ENCODE measurements around the gene ZMPSTE24.

ZMPSTE24 gene

DNA sequence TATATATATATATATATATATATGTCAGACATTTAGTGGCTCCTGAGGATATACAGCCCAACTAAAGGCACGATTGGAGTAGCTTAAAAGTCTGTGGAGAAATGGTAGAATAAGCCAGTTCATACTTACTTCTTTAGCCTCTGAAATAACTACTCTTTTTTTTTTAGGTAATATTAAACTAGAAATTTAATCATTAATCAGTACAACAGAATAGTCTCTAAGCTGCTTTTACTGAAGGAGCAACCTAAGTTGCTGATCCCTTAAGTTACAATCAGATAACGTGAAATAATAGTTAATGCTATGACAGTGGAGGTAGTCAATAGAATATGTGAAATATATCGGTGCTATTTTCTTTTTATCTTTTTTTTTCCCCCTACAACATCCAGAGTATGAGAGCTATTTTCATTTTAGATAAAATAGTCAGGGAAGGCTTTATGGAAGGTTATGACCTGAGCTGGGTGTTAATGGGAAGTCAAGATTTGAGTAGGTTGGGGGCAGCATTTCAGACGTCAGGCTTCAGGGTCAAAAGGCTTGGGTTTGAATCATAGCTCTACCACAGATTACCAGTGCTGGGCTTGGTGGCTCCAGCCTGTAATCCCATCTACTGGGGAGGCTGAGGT, 15.6 kb downstream of the ZMPSTE24 start:
- Histone ChIP-seq H3K4me3 (ENCODE audit: low read depth in 1 of 2, low read length in 2 of 2) (no peak overlapping the region), H3K9me3 (ENCODE audit: control insufficient read depth in 1 of 2, low read length in 2 of 2) (no peaks in the 10 kb centered on the region), H3K9ac (ENCODE audit: low read depth in 1 of 2, low read length in 2 of 2) (no peak overlapping the region), H3K27me3 (ENCODE audit: control insufficient read depth in 1 of 2, insufficient read depth in 2 of 2, low read length in 2 of 2) (no peaks in the 10 kb centered on the region), H3K4me1 (ENCODE audit: control insufficient read depth in 1 of 2, insufficient read depth in 2 of 2, low read length in 2 of 2) (peaks cover 0 to 8% of the 10 kb centered on the region in 2 donors), H3K36me3 (ENCODE audit: control insufficient read depth in 1 of 2, insufficient read depth in 2 of 2, low read length in 2 of 2) (peaks cover 9 to 56% of the 10 kb centered on the region in 2 donors), H3K27ac (ENCODE audit: low read depth, low read length) (no peak overlapping the region)

DNA sequence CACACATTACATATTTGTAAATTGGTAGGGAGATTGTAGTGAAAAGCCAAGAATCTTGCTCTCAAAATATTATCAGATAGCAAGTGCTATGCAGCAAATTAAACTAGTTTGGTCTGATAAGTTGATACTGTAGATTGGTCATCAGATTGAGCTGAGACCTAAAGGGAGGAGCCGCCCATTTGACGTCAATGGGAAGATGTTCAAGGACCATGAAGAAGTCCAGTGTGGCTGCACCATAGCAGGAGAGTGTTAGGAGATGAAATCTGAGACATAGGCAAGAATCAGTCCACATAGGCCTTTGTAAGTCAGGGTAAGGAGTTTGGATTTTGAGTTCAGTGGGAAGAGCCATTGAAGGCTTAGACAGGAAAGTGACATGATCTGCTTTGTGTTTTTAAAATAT, 16.3 kb downstream of the ZMPSTE24 start:
- Histone ChIP-seq H3K9me3 (ENCODE audit: control insufficient read depth in 1 of 2, low read length in 2 of 2) (no peaks in the 10 kb centered on the region), H3K4me3 (ENCODE audit: low read depth in 1 of 2, low read length in 2 of 2) (no peak overlapping the region), H3K27ac (ENCODE audit: low read depth, low read length) (no peak overlapping the region), H3K9ac (ENCODE audit: low read depth in 1 of 2, low read length in 2 of 2) (no peak overlapping the region), H3K27me3 (ENCODE audit: control insufficient read depth in 1 of 2, insufficient read depth in 2 of 2, low read length in 2 of 2) (no peaks in the 10 kb centered on the region), H3K36me3 (ENCODE audit: control insufficient read depth in 1 of 2, insufficient read depth in 2 of 2, low read length in 2 of 2) (peaks cover 5 to 53% of the 10 kb centered on the region in 2 donors), H3K4me1 (ENCODE audit: control insufficient read depth in 1 of 2, insufficient read depth in 2 of 2, low read length in 2 of 2) (peaks cover 0 to 8% of the 10 kb centered on the region in 2 donors)

GRCh38 chr1:40276122-40276521, 18.1 kb downstream of the ZMPSTE24 start:
- H3K27ac ChIP-seq (ENCODE audit: low read depth, low read length) = no peak overlapping the region
- no peak overlapping the region for H3K4me3 ChIP-seq (ENCODE audit: low read depth in 1 of 2, low read length in 2 of 2)
- peaks cover 5 to 42% of the 10 kb centered on the region in 2 donors for H3K36me3 ChIP-seq (ENCODE audit: control insufficient read depth in 1 of 2, insufficient read depth in 2 of 2, low read length in 2 of 2)
- H3K9me3 ChIP-seq (ENCODE audit: control insufficient read depth in 1 of 2, low read length in 2 of 2) = no peaks in the 10 kb centered on the region
- no peaks in the 10 kb centered on the region for H3K27me3 ChIP-seq (ENCODE audit: control insufficient read depth in 1 of 2, insufficient read depth in 2 of 2, low read length in 2 of 2)
- H3K4me1 ChIP-seq (ENCODE audit: control insufficient read depth in 1 of 2, insufficient read depth in 2 of 2, low read length in 2 of 2) = peaks cover 0 to 8% of the 10 kb centered on the region in 2 donors
- H3K9ac ChIP-seq (ENCODE audit: low read depth in 1 of 2, low read length in 2 of 2) = no peak overlapping the region

DNA sequence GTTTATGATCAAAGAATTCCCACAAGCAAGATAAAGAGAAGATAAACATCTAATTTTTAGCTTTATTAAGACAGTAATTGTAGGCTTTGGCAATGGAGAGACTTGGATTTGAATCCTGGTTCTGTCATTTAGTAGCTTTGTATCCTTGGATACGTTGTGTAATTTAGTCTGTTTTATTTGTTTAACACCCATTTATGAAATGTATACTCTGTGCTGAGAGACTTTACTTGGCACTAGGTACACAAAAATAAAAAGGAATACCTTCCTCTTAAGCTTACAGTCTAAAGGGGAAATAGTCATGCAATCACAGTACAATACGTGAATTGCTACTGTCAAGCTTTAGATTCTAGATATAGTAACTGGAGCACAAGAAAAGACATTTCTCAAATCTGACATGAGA, 23.8 kb downstream of the ZMPSTE24 start:
- Histone ChIP-seq H3K9ac (ENCODE audit: low read depth in 1 of 2, low read length in 2 of 2) (no peak overlapping the region), H3K4me1 (ENCODE audit: control insufficient read depth in 1 of 2, insufficient read depth in 2 of 2, low read length in 2 of 2) (no peaks in the 10 kb centered on the region), H3K9me3 (ENCODE audit: control insufficient read depth in 1 of 2, low read length in 2 of 2) (no peaks in the 10 kb centered on the region), H3K4me3 (ENCODE audit: low read depth in 1 of 2, low read length in 2 of 2) (no peak overlapping the region), H3K27me3 (ENCODE audit: control insufficient read depth in 1 of 2, insufficient read depth in 2 of 2, low read length in 2 of 2) (no peaks in the 10 kb centered on the region), H3K36me3 (ENCODE audit: control insufficient read depth in 1 of 2, insufficient read depth in 2 of 2, low read length in 2 of 2) (peaks cover 9 to 23% of the 10 kb centered on the region in 2 donors), H3K27ac (ENCODE audit: low read depth, low read length) (no peak overlapping the region)

DNA sequence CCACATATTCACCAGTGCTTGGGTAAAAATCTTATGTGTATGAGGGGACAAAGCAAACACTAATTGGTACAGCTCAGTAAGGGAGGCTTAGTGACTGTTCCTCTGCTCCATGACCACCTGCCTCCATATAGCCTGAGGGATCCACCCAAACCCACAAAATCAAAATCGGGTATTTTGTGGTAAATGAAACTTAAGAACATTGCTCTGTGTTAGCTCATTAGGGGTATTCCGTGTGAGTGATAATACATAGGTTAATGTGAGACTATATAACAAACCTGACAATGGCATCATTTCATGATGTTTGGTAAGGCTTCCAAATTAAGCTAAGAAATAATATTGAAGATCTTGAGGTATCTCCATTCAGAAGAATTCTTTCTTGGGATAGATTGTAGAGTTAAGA, 33.3 kb downstream of the ZMPSTE24 start:
- Histone ChIP-seq H3K36me3 (ENCODE audit: control insufficient read depth in 1 of 2, insufficient read depth in 2 of 2, low read length in 2 of 2) (peaks cover 33 to 55% of the 10 kb centered on the region in 2 donors), H3K27me3 (ENCODE audit: control insufficient read depth in 1 of 2, insufficient read depth in 2 of 2, low read length in 2 of 2) (no peaks in the 10 kb centered on the region), H3K4me1 (ENCODE audit: control insufficient read depth in 1 of 2, insufficient read depth in 2 of 2, low read length in 2 of 2) (no peaks in the 10 kb centered on the region), H3K4me3 (ENCODE audit: low read depth in 1 of 2, low read length in 2 of 2) (no peak overlapping the region), H3K9ac (ENCODE audit: low read depth in 1 of 2, low read length in 2 of 2) (no peak overlapping the region), H3K27ac (ENCODE audit: low read depth, low read length) (no peak overlapping the region), H3K9me3 (ENCODE audit: control insufficient read depth in 1 of 2, low read length in 2 of 2) (no peaks in the 10 kb centered on the region)

- Histone ChIP-seq H3K9me3 (ENCODE audit: control insufficient read depth in 1 of 2, low read length in 2 of 2) (no peaks in the 10 kb centered on the region), H3K36me3 (ENCODE audit: control insufficient read depth in 1 of 2, insufficient read depth in 2 of 2, low read length in 2 of 2) (no peaks in the 10 kb centered on the region)
Observed at GRCh38 chr1:40299366-40300248, 41.6 kb downstream of the ZMPSTE24 start.

GRCh38 chr1:40300249-40300567, 42.2 kb downstream of the ZMPSTE24 start:
- Histone ChIP-seq H3K9me3 (ENCODE audit: control insufficient read depth in 1 of 2, low read length in 2 of 2) (no peaks in the 10 kb centered on the region), H3K4me3 (ENCODE audit: low read depth in 1 of 2, low read length in 2 of 2) (no peak overlapping the region), H3K9ac (ENCODE audit: low read depth in 1 of 2, low read length in 2 of 2) (no peak overlapping the region), H3K4me1 (ENCODE audit: control insufficient read depth in 1 of 2, insufficient read depth in 2 of 2, low read length in 2 of 2) (no peaks in the 10 kb centered on the region), H3K36me3 (ENCODE audit: control insufficient read depth in 1 of 2, insufficient read depth in 2 of 2, low read length in 2 of 2) (no peaks in the 10 kb centered on the region), H3K27me3 (ENCODE audit: control insufficient read depth in 1 of 2, insufficient read depth in 2 of 2, low read length in 2 of 2) (no peaks in the 10 kb centered on the region), H3K27ac (ENCODE audit: low read depth, low read length) (no peak overlapping the region)

More at GRCh38 chr1:40299366-40300248, 41.6 kb downstream of the ZMPSTE24 start:
- Histone ChIP-seq H3K9ac (ENCODE audit: low read depth in 1 of 2, low read length in 2 of 2) (no peak overlapping the region), H3K27me3 (ENCODE audit: control insufficient read depth in 1 of 2, insufficient read depth in 2 of 2, low read length in 2 of 2) (no peaks in the 10 kb centered on the region), H3K4me3 (ENCODE audit: low read depth in 1 of 2, low read length in 2 of 2) (no peak overlapping the region), H3K27ac (ENCODE audit: low read depth, low read length) (no peak overlapping the region), H3K4me1 (ENCODE audit: control insufficient read depth in 1 of 2, insufficient read depth in 2 of 2, low read length in 2 of 2) (no peaks in the 10 kb centered on the region)

- no peak overlapping the region for H3K27ac ChIP-seq (ENCODE audit: low read depth, low read length)
- H3K4me3 ChIP-seq (ENCODE audit: low read depth in 1 of 2, low read length in 2 of 2) = no peak overlapping the region
- no peaks in the 10 kb centered on the region for H3K4me1 ChIP-seq (ENCODE audit: control insufficient read depth in 1 of 2, insufficient read depth in 2 of 2, low read length in 2 of 2)
- no peaks in the 10 kb centered on the region for H3K9me3 ChIP-seq (ENCODE audit: control insufficient read depth in 1 of 2, low read length in 2 of 2)
- H3K36me3 ChIP-seq (ENCODE audit: control insufficient read depth in 1 of 2, insufficient read depth in 2 of 2, low read length in 2 of 2) = no peaks in the 10 kb centered on the region
- H3K27me3 ChIP-seq (ENCODE audit: control insufficient read depth in 1 of 2, insufficient read depth in 2 of 2, low read length in 2 of 2) = no peaks in the 10 kb centered on the region
- no peak overlapping the region for H3K9ac ChIP-seq (ENCODE audit: low read depth in 1 of 2, low read length in 2 of 2)
Observed at GRCh38 chr1:40300651-40301050, 42.6 kb downstream of the ZMPSTE24 start.

- H3K4me1 ChIP-seq (ENCODE audit: control insufficient read depth in 1 of 2, insufficient read depth in 2 of 2, low read length in 2 of 2) = no peaks in the 10 kb centered on the region
Observed at GRCh38 chr1:40301066-40301465, 43.0 kb downstream of the ZMPSTE24 start.

GRCh38 chr1:40301541-40302299, 43.7 kb downstream of the ZMPSTE24 start:
- H3K27me3 ChIP-seq (ENCODE audit: control insufficient read depth in 1 of 2, insufficient read depth in 2 of 2, low read length in 2 of 2) = no peaks in the 10 kb centered on the region
- H3K27ac ChIP-seq (ENCODE audit: low read depth, low read length) = no peak overlapping the region
- no peak overlapping the region for H3K9ac ChIP-seq (ENCODE audit: low read depth in 1 of 2, low read length in 2 of 2)

More at GRCh38 chr1:40301066-40301465, 43.0 kb downstream of the ZMPSTE24 start:
- H3K27ac ChIP-seq (ENCODE audit: low read depth, low read length) = no peak overlapping the region
- H3K27me3 ChIP-seq (ENCODE audit: control insufficient read depth in 1 of 2, insufficient read depth in 2 of 2, low read length in 2 of 2) = no peaks in the 10 kb centered on the region
- no peak overlapping the region for H3K4me3 ChIP-seq (ENCODE audit: low read depth in 1 of 2, low read length in 2 of 2)
- no peaks in the 10 kb centered on the region for H3K36me3 ChIP-seq (ENCODE audit: control insufficient read depth in 1 of 2, insufficient read depth in 2 of 2, low read length in 2 of 2)
- H3K9ac ChIP-seq (ENCODE audit: low read depth in 1 of 2, low read length in 2 of 2) = no peak overlapping the region
- no peaks in the 10 kb centered on the region for H3K9me3 ChIP-seq (ENCODE audit: control insufficient read depth in 1 of 2, low read length in 2 of 2)

More at GRCh38 chr1:40301541-40302299, 43.7 kb downstream of the ZMPSTE24 start:
- no peaks in the 10 kb centered on the region for H3K4me1 ChIP-seq (ENCODE audit: control insufficient read depth in 1 of 2, insufficient read depth in 2 of 2, low read length in 2 of 2)
- H3K36me3 ChIP-seq (ENCODE audit: control insufficient read depth in 1 of 2, insufficient read depth in 2 of 2, low read length in 2 of 2) = no peaks in the 10 kb centered on the region
- no peaks in the 10 kb centered on the region for H3K9me3 ChIP-seq (ENCODE audit: control insufficient read depth in 1 of 2, low read length in 2 of 2)
- no peak overlapping the region for H3K4me3 ChIP-seq (ENCODE audit: low read depth in 1 of 2, low read length in 2 of 2)
